Iris pigment epithelial cell (primary cell): ENCODE measurements around the gene SOST.
"Not testable (repeated sequence)": the region's sequence is repeated elsewhere in the genome, so short reads cannot be mapped to it uniquely, and the experiment has no call there.

ENCODE experiments used
- DNase-seq: peaks from one replicate; pipeline ENCODE4 v3.0.0-alpha.2; 2011; ENCODE audit warnings: low read depth

Gene SOST

GRCh38 chr17:43758497-43759174, at the start of gene SOST:
Gene SOST, minus strand, starts transcription at chr17:43758791. Its CDS starts 50 bp downstream, at chr17:43758741.
- DNase-seq = no peak

- DNase-seq = no peak
Observed at GRCh38 chr17:43808076-43808475, 49.5 kb upstream of the SOST start.

GRCh38 chr17:43805117-43805516, 46.5 kb upstream of the SOST start:
- no peak for DNase-seq

GRCh38 chr17:43803758-43804157, 45.2 kb upstream of the SOST start:
- no peak for DNase-seq

- no peak for DNase-seq
Observed at GRCh38 chr17:43801844-43802243, 43.3 kb upstream of the SOST start.

GRCh38 chr17:43800736-43801135, 42.1 kb upstream of the SOST start:
- DNase-seq = no peak

- no peak for DNase-seq
Observed at GRCh38 chr17:43799047-43799446, 40.5 kb upstream of the SOST start.

- not testable (repeated sequence) for DNase-seq
Observed at GRCh38 chr17:43798024-43798423, 39.4 kb upstream of the SOST start.

- DNase-seq = not testable (repeated sequence)
Observed at GRCh38 chr17:43792668-43793067, 34.1 kb upstream of the SOST start.

GRCh38 chr17:43791589-43791988, 33.0 kb upstream of the SOST start:
- peak; percentile 62 for DNase-seq

GRCh38 chr17:43790311-43790940, 31.8 kb upstream of the SOST start:
- DNase-seq = no peak

- DNase-seq = no peak
Observed at GRCh38 chr17:43789482-43789881, 30.9 kb upstream of the SOST start.

GRCh38 chr17:43788540-43788939, 29.9 kb upstream of the SOST start:
- DNase-seq = no peak

GRCh38 chr17:43787728-43788127, 29.1 kb upstream of the SOST start:
- DNase-seq = no peak

GRCh38 chr17:43784628-43785101, 26.1 kb upstream of the SOST start:
- peak; percentile 81 for DNase-seq

- DNase-seq = peak; percentile 33
Observed at GRCh38 chr17:43784068-43784467, 25.5 kb upstream of the SOST start.

GRCh38 chr17:43782913-43783680, 24.5 kb upstream of the SOST start:
- DNase-seq = no peak

- no peak for DNase-seq
Observed at GRCh38 chr17:43780135-43780534, 21.5 kb upstream of the SOST start, which contains the start of gene CFAP97D1. Gene CFAP97D1, plus strand, starts transcription at chr17:43780435. Its CDS starts 28 bp downstream, at chr17:43780463.

- peak; percentile 31 for DNase-seq
Observed at GRCh38 chr17:43779145-43780125, 20.8 kb upstream of the SOST start.

GRCh38 chr17:43778337-43779144, 19.9 kb upstream of the SOST start, which contains the start of gene DUSP3:
Gene DUSP3, minus strand, starts transcription at chr17:43778977. Its CDS starts 53 bp downstream, at chr17:43778924.
- peak; percentile 93 for DNase-seq
